Neural cell (in vitro differentiated cells): ENCODE measurements around the gene ILRUN. TPM values are rescaled to one million over a fixed set of nuclear protein-coding genes. Genes with fewer than 3 reads are reported as not detected.

Source experiments
- H2AFZ ChIP-seq: fragments of 200-600, 300-800 bp; sonication (generic), shearing (Covaris generic); 2 replicates; pipeline ENCODE4 v1.6.0; 2014; ENCODE audit warnings: low read depth, mild to moderate bottlenecking, antibody characterized with exemption, low read length, moderate library complexity
- H3F3A ChIP-seq: fragments of 200-600 bp; shearing (Covaris generic); 2 replicates; pipeline ENCODE4 v1.6.1; 2016; ENCODE audit warnings: mild to moderate bottlenecking, moderate library complexity, mixed read lengths, antibody characterized with exemption, low read length; ENCODE audit not compliant: insufficient read depth, poor library complexity, severe bottlenecking
- H3K27ac ChIP-seq: fragments of 200-600, 300-800 bp; sonication (generic), shearing (Covaris generic); 2 replicates; pipeline ENCODE4 v1.5.1; 2014; ENCODE audit warnings: mild to moderate bottlenecking, low read length, moderate library complexity
- H3K27me3 ChIP-seq: fragments of 300-800, 200-600 bp; sonication (generic), shearing (Covaris generic); 2 replicates; pipeline ENCODE4 v1.6.0; 2014; ENCODE audit warnings: mild to moderate bottlenecking, low read depth, low read length, moderate library complexity; ENCODE audit not compliant: insufficient read depth
- H3K36me3 ChIP-seq: fragments of 300-800, 200-600 bp; sonication (generic), shearing (Covaris generic); 2 replicates; pipeline ENCODE4 v1.5.1; 2014; ENCODE audit warnings: mild to moderate bottlenecking, antibody characterized with exemption, low read length, moderate library complexity; ENCODE audit not compliant: insufficient read depth
- H3K4me2 ChIP-seq: fragments of 300-800, 200-600 bp; sonication (generic), shearing (Covaris generic); 2 replicates; pipeline ENCODE4 v1.6.0; 2014; ENCODE audit warnings: mild to moderate bottlenecking, low read length
- H3K4me3 ChIP-seq: fragments of 300-800, 200-600 bp; sonication (generic), shearing (Covaris generic); 2 replicates; pipeline ENCODE4 v1.5.1; 2014; ENCODE audit warnings: mild to moderate bottlenecking, low read length, moderate library complexity
- H3K79me2 ChIP-seq: fragments of 200-600 bp; shearing (Covaris generic); replicated peaks from 2 replicates; pipeline ENCODE4 v1.6.0; 2014; ENCODE audit warnings: mild to moderate bottlenecking, low read length, moderate library complexity; ENCODE audit not compliant: insufficient read depth
- H3K9ac ChIP-seq: fragments of 300-800, 200-600 bp; sonication (generic), shearing (Covaris generic); 2 replicates; pipeline ENCODE4 v1.6.1; 2016; ENCODE audit warnings: mild to moderate bottlenecking, low read length, mixed read lengths
- H3K9me2 ChIP-seq: fragments of 200-600 bp; shearing (Covaris generic); 2 replicates; pipeline ENCODE4 v1.6.1; 2016; ENCODE audit warnings: mild to moderate bottlenecking, low read length, mixed read lengths; ENCODE audit not compliant: insufficient read depth
- H3K9me3 ChIP-seq: fragments of 200-600, 300-800 bp; sonication (generic), shearing (Covaris generic); 2 replicates; pipeline ENCODE4 v1.6.1; 2016; ENCODE audit warnings: mild to moderate bottlenecking, mixed run types, low read length, moderate library complexity, mixed read lengths
- H4K20me1 ChIP-seq: fragments of 200-600 bp; shearing (Covaris generic); 2 replicates; pipeline ENCODE4 v1.6.1; 2016; ENCODE audit warnings: mild to moderate bottlenecking, mixed run types; ENCODE audit not compliant: insufficient read depth
- CTCF ChIP-seq: fragments of 450-650 bp; IDR thresholded peaks from 2 replicates; pipeline ENCODE4 v1.5.1; 2014; ENCODE audit warnings: antibody characterized with exemption, mild to moderate bottlenecking, moderate library complexity; ENCODE audit not compliant: poor library complexity, severe bottlenecking
- EP300 ChIP-seq: fragments of 450-650 bp; conservative IDR thresholded peaks from 2 replicates; pipeline ENCODE4 v1.6.1; 2014; ENCODE audit warnings: antibody characterized with exemption, mild to moderate bottlenecking, moderate library complexity; ENCODE audit not compliant: poor library complexity, severe bottlenecking
- EZH2 ChIP-seq: fragments of 200-600, 300-800 bp; shearing (Covaris generic), sonication (generic); IDR thresholded peaks from 2 replicates; pipeline ENCODE4 v1.6.1; 2014; ENCODE audit warnings: antibody characterized with exemption, low read length, borderline replicate concordance, mild to moderate bottlenecking; ENCODE audit not compliant: insufficient read depth, poor library complexity, severe bottlenecking
- MXI1 ChIP-seq: fragments of 450-650 bp; conservative IDR thresholded peaks from 2 replicates; pipeline ENCODE4 v1.6.1; 2014; ENCODE audit warnings: antibody characterized with exemption, mild to moderate bottlenecking; ENCODE audit not compliant: poor library complexity, severe bottlenecking
- POLR2AphosphoS5 ChIP-seq: IDR thresholded peaks from 2 replicates; pipeline ENCODE4 v1.6.1; 2012
- RAD21 ChIP-seq: fragments of 450-650 bp; conservative IDR thresholded peaks from 2 replicates; pipeline ENCODE4 v1.6.1; 2014; ENCODE audit warnings: antibody characterized with exemption, mild to moderate bottlenecking, moderate library complexity
- SMC3 ChIP-seq: fragments of 450-650 bp; conservative IDR thresholded peaks from 2 replicates; pipeline ENCODE4 v1.6.1; 2014; ENCODE audit warnings: antibody characterized with exemption, mild to moderate bottlenecking, moderate library complexity; ENCODE audit not compliant: poor library complexity
- TAF1 ChIP-seq: IDR thresholded peaks from 2 replicates; pipeline ENCODE4 v1.6.1; 2012; ENCODE audit warnings: low read depth
- polyA plus RNA-seq: library from polyadenylated mRNA; depleted of rRNA; stranded (reverse); fragments of >200 nt; gene quantifications from 2 replicates; pipeline ENCODE4 v1.2.3, GENCODE V29; 2014
- TF ChIP-seq, protein P1 (sequence below): IDR thresholded peaks from 2 replicates; pipeline ENCODE4 v1.6.1; 2012; ENCODE audit warnings: borderline replicate concordance

Gene ILRUN
- polyA plus RNA-seq, 1 donor from 2014 or later, result 16.0 TPM

DNA sequence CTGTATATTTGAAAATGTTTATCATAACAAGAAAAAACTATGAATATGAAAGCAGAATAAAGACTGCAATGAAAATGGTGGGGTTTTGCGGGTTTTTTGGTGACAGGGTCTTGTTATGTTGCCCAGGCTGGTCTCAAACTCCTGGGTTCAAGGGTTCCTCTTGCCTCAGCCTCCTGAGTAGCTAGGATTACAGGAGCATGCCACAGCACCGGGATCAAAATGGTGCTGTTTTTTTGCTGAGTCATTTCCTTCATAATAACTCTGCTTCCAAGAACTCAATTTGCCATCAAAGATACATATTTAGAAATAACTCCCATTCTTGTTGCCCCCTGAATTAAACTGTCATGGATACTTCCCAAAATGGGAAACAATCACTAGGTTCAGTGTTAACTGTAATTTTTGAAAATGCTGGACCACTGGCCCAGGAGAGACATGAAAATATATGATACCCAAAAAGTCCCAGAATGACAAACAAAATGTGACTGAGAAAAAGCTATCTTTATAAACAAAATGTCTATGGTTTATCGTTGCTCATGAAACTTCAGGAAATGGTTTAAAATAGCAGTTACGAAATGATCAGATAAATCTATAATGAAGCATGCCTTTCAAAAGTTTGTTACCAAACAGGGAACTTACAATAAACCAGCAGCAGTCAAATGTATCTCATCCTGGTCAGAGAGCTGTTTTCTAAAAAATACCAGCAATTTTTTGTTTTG lies 32.2 kb downstream of the ILRUN start:
- Histone ChIP-seq H2AFZ (no peak overlapping the region), H3K9me2 (no peaks in the 10 kb centered on the region), H3K4me2 (no peak overlapping the region), H3K36me3 (no peaks in the 10 kb centered on the region), H3K27me3 (no peaks in the 10 kb centered on the region), H3K79me2 (peaks cover 20% of the 10 kb centered on the region), H3K9ac (no peak overlapping the region), H4K20me1 (no peaks in the 10 kb centered on the region), H3F3A (no peaks in the 10 kb centered on the region), H3K9me3 (no peaks in the 10 kb centered on the region), H3K4me3 (no peak overlapping the region), H3K27ac (no peak overlapping the region)
- TF ChIP-seq EP300 (no peak), TAF1 (no peak), SMC3 (no peak), CTCF (no peak), RAD21 (no peak), EZH2 (no peak), POLR2AphosphoS5 (no peak), MXI1 (no peak)
- TF ChIP-seq, protein P1, sequence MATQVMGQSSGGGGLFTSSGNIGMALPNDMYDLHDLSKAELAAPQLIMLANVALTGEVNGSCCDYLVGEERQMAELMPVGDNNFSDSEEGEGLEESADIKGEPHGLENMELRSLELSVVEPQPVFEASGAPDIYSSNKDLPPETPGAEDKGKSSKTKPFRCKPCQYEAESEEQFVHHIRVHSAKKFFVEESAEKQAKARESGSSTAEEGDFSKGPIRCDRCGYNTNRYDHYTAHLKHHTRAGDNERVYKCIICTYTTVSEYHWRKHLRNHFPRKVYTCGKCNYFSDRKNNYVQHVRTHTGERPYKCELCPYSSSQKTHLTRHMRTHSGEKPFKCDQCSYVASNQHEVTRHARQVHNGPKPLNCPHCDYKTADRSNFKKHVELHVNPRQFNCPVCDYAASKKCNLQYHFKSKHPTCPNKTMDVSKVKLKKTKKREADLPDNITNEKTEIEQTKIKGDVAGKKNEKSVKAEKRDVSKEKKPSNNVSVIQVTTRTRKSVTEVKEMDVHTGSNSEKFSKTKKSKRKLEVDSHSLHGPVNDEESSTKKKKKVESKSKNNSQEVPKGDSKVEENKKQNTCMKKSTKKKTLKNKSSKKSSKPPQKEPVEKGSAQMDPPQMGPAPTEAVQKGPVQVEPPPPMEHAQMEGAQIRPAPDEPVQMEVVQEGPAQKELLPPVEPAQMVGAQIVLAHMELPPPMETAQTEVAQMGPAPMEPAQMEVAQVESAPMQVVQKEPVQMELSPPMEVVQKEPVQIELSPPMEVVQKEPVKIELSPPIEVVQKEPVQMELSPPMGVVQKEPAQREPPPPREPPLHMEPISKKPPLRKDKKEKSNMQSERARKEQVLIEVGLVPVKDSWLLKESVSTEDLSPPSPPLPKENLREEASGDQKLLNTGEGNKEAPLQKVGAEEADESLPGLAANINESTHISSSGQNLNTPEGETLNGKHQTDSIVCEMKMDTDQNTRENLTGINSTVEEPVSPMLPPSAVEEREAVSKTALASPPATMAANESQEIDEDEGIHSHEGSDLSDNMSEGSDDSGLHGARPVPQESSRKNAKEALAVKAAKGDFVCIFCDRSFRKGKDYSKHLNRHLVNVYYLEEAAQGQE, result no peak

- H3K4me2 ChIP-seq, result no peak overlapping the region
- no peaks in the 10 kb centered on the region for H3K27me3 ChIP-seq
- H3K36me3 ChIP-seq, result no peaks in the 10 kb centered on the region
- TF ChIP-seq MXI1 (no peak), POLR2AphosphoS5 (no peak), EP300 (no peak), SMC3 (no peak), RAD21 (no peak), EZH2 (no peak), TAF1 (no peak), CTCF (no peak)
- TF ChIP-seq, protein P1, result no peak
- H2AFZ ChIP-seq, result no peak overlapping the region
- H3F3A ChIP-seq, result no peaks in the 10 kb centered on the region
- no peak overlapping the region for H3K9ac ChIP-seq
- peaks cover 25% of the 10 kb centered on the region for H3K79me2 ChIP-seq
- H3K27ac ChIP-seq, result no peak overlapping the region
- no peaks in the 10 kb centered on the region for H3K9me2 ChIP-seq
- no peaks in the 10 kb centered on the region for H4K20me1 ChIP-seq
- no peaks in the 10 kb centered on the region for H3K9me3 ChIP-seq
- no peak overlapping the region for H3K4me3 ChIP-seq
These were observed 32.7 kb downstream of the ILRUN start for GRCh38 chr6:34663831-34664255.
